ENCODE data around the gene ARSI.

Gene ARSI

DNA sequence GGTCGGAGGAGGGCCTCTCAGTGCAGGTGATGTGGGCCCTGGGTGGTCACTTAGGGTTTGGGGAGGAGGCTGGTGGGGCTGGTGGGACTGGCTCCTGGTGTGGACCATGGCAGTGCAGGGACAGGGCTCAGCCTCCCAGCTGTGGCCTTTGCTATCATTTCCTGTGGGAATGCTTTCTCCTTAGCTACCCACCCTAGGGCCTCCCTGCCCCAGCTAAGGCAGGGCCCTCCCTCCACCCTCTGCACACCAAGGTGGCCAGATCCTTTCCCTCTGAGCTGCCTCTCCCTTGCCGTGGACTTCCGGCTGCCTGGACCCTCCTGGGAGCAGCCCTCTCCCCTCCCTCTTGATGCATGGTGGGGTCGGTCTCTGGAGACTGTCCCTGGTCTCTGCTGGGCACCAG lies 22.7 kb upstream of the ARSI start:
- TF ChIP-seq EZH2phosphoT487 (conservative IDR thresholded peaks at IDR 0.05; ENCODE audit: low read length) (no peak), CTCF (IDR thresholded peaks at IDR 0.05; ENCODE audit: insufficient read depth, low read length, poor library complexity, severe bottlenecking) (no peak)
- no peak overlapping the region for H3K4me3 ChIP-seq (ENCODE audit: insufficient read depth, low read length, poor library complexity, severe bottlenecking)
- H3K9ac ChIP-seq (ENCODE audit: low read length) = no peak overlapping the region
- H3K9me2 ChIP-seq (replicated peaks; ENCODE audit: insufficient read depth, low read length) = no peaks in the 10 kb centered on the region
- no peaks in the 10 kb centered on the region for H3K9me3 ChIP-seq (ENCODE audit: insufficient read depth, low read length)
- H3K36me3 ChIP-seq (ENCODE audit: low read length) = no peaks in the 10 kb centered on the region
- no peaks in the 10 kb centered on the region for H4K20me1 ChIP-seq (ENCODE audit: low read depth, low read length)
- H3K4me2 ChIP-seq (ENCODE audit: low read depth, low read length, poor library complexity, severe bottlenecking) = no peak overlapping the region
- H3K27me3 ChIP-seq (ENCODE audit: low read length) = no peaks in the 10 kb centered on the region
- no peak overlapping the region for H3K27ac ChIP-seq (ENCODE audit: low read depth, low read length)
- no peak overlapping the region for H2AFZ ChIP-seq (ENCODE audit: low read depth, low read length, severe bottlenecking)
- no peaks in the 10 kb centered on the region for H3F3A ChIP-seq (ENCODE audit: insufficient read depth)
- no peaks in the 10 kb centered on the region for H3K79me2 ChIP-seq (ENCODE audit: insufficient read depth, low read length)

DNA sequence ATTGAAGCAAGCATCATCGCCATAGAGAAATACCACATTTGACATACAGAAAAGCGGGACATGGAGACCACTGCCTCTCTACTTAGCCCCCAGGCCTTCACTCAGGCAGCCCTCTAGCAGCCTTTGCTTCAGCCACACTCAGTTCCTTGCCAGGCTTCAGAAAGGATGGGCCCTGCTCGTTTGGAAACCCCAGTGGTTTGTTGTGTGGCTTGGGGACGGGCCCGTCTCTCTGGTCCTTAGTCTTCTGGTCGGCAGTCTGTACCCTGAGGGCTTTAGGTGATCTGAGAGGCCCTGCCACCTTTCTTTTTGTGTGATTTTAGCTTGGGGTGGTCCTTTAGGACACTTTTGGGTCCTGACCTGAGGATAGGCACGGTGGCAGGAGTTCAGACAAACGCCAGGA lies 21.1 kb upstream of the ARSI start:
- H2AFZ ChIP-seq (ENCODE audit: low read depth, low read length, severe bottlenecking) = no peak overlapping the region
- no peaks in the 10 kb centered on the region for H3K9me3 ChIP-seq (ENCODE audit: insufficient read depth, low read length)
- no peak overlapping the region for H3K4me3 ChIP-seq (ENCODE audit: insufficient read depth, low read length, poor library complexity, severe bottlenecking)
- no peaks in the 10 kb centered on the region for H3F3A ChIP-seq (ENCODE audit: insufficient read depth)
- H3K27me3 ChIP-seq (ENCODE audit: low read length) = no peaks in the 10 kb centered on the region
- no peaks in the 10 kb centered on the region for H4K20me1 ChIP-seq (ENCODE audit: low read depth, low read length)
- H3K79me2 ChIP-seq (ENCODE audit: insufficient read depth, low read length) = no peaks in the 10 kb centered on the region
- no peak overlapping the region for H3K4me2 ChIP-seq (ENCODE audit: low read depth, low read length, poor library complexity, severe bottlenecking)
- H3K36me3 ChIP-seq (ENCODE audit: low read length) = no peaks in the 10 kb centered on the region
- no peak for TF ChIP-seq CTCF (IDR thresholded peaks at IDR 0.05; ENCODE audit: insufficient read depth, low read length, poor library complexity, severe bottlenecking)
- no peak for TF ChIP-seq EZH2phosphoT487 (conservative IDR thresholded peaks at IDR 0.05; ENCODE audit: low read length)
- H3K9me2 ChIP-seq (replicated peaks; ENCODE audit: insufficient read depth, low read length) = no peaks in the 10 kb centered on the region
- H3K9ac ChIP-seq (ENCODE audit: low read length) = no peak overlapping the region
- no peak overlapping the region for H3K27ac ChIP-seq (ENCODE audit: low read depth, low read length)

GRCh38 chr5:150323092-150323491 lies 20.4 kb upstream of the ARSI start:
- Histone ChIP-seq H3K79me2 (ENCODE audit: insufficient read depth, low read length) (no peaks in the 10 kb centered on the region), H3F3A (ENCODE audit: insufficient read depth) (no peaks in the 10 kb centered on the region), H3K27me3 (ENCODE audit: low read length) (no peaks in the 10 kb centered on the region), H3K4me2 (ENCODE audit: low read depth, low read length, poor library complexity, severe bottlenecking) (no peak overlapping the region), H3K36me3 (ENCODE audit: low read length) (no peaks in the 10 kb centered on the region), H3K9me3 (ENCODE audit: insufficient read depth, low read length) (no peaks in the 10 kb centered on the region), H3K4me3 (ENCODE audit: insufficient read depth, low read length, poor library complexity, severe bottlenecking) (no peak overlapping the region), H4K20me1 (ENCODE audit: low read depth, low read length) (no peaks in the 10 kb centered on the region), H3K27ac (ENCODE audit: low read depth, low read length) (no peak overlapping the region), H3K9ac (ENCODE audit: low read length) (no peak overlapping the region), H2AFZ (ENCODE audit: low read depth, low read length, severe bottlenecking) (no peak overlapping the region), H3K9me2 (replicated peaks; ENCODE audit: insufficient read depth, low read length) (no peaks in the 10 kb centered on the region)
- no peak for TF ChIP-seq EZH2phosphoT487 (conservative IDR thresholded peaks at IDR 0.05; ENCODE audit: low read length)
- TF ChIP-seq CTCF (IDR thresholded peaks at IDR 0.05; ENCODE audit: insufficient read depth, low read length, poor library complexity, severe bottlenecking) = no peak

- Histone ChIP-seq H3K9me2 (replicated peaks; ENCODE audit: insufficient read depth, low read length) (no peaks in the 10 kb centered on the region), H3K27me3 (ENCODE audit: low read length) (no peaks in the 10 kb centered on the region), H3K79me2 (ENCODE audit: insufficient read depth, low read length) (no peaks in the 10 kb centered on the region), H3K9me3 (ENCODE audit: insufficient read depth, low read length) (no peaks in the 10 kb centered on the region), H3K4me3 (ENCODE audit: insufficient read depth, low read length, poor library complexity, severe bottlenecking) (no peak overlapping the region), H4K20me1 (ENCODE audit: low read depth, low read length) (no peaks in the 10 kb centered on the region), H2AFZ (ENCODE audit: low read depth, low read length, severe bottlenecking) (no peak overlapping the region), H3K36me3 (ENCODE audit: low read length) (no peaks in the 10 kb centered on the region), H3K27ac (ENCODE audit: low read depth, low read length) (no peak overlapping the region), H3K9ac (ENCODE audit: low read length) (no peak overlapping the region), H3K4me2 (ENCODE audit: low read depth, low read length, poor library complexity, severe bottlenecking) (no peak overlapping the region), H3F3A (ENCODE audit: insufficient read depth) (no peaks in the 10 kb centered on the region)
- TF ChIP-seq EZH2phosphoT487 (conservative IDR thresholded peaks at IDR 0.05; ENCODE audit: low read length) = no peak
- no peak for TF ChIP-seq CTCF (IDR thresholded peaks at IDR 0.05; ENCODE audit: insufficient read depth, low read length, poor library complexity, severe bottlenecking)
Observed at GRCh38 chr5:150322202-150322601, 19.5 kb upstream of the ARSI start.

Measured in SU-DHL-6 (cell line).